HepG2 (cell line): Measurements from ENCODE around the gene PPP1R13B. TPM values are rescaled to one million over a fixed set of nuclear protein-coding genes. Genes with fewer than 3 reads are reported as not detected.

Source experiments
- ATAC-seq: fragments of 200-7000 bp; cut with Tn5 transposase; 3 replicates; pipeline ENCODE4 v1.9.1; 2020; ENCODE audit warnings: mild to moderate bottlenecking, moderate library complexity
- BruUV-seq: library from RNA; stranded (reverse); fragments of 400-500 nt; replicated peaks from 2 replicates; lab custom pipeline; 2021; lab: Mats Ljungman, UMichigan
- CTCF ChIA-PET: fragments of 300-600 bp; formaldehyde crosslinking; extraction: SDS; loops from one replicate; lab custom pipeline; 2021; ENCODE audit warnings: low total read pairs, inconsistent platforms, low intra/inter-chr PET ratio; lab: Yijun Ruan, JAX
- POLR2A ChIA-PET: fragments of 350-600 bp; sonication (Branson Sonifier 250); formaldehyde crosslinking; loops from one replicate; lab custom pipeline; 2020; ENCODE audit warnings: antibody characterized with exemption, inconsistent platforms; lab: Yijun Ruan, JAX
- DNase-seq: peaks from one replicate; pipeline ENCODE4 v3.0.0-alpha.2; 2015; ENCODE audit warnings: low spot score
- FAIRE-seq: peaks from 3 replicates; lab custom pipeline; 2011; peaks lifted over from hg19 to GRCh38; lab: Jason Lieb, UNC
- H2AFZ ChIP-seq: one replicate; pipeline ENCODE4 v1.6.1; 2011; ENCODE audit warnings: low read length, inconsistent platforms
- H3K27ac ChIP-seq: fragments of 300-600 bp; 3 replicates; pipeline ENCODE4 v1.8.0; 2011; ENCODE audit warnings: mixed run types, mild to moderate bottlenecking, mixed read lengths, low read length, inconsistent platforms; ENCODE audit not compliant: insufficient read depth; ENCODE audit errors: extremely low read length
- H3K27me3 ChIP-seq, 2 experiments: fragments of 200-600 bp in 1 of 2; 2 replicates in 1 of 2; 3 replicates in 1 of 2; pipeline versions ENCODE4 v1.6.0 to v1.8.0; 2011; ENCODE audit warnings: low read length in 2 of 2, mild to moderate bottlenecking in 2 of 2, moderate library complexity in 2 of 2, inconsistent platforms in 1 of 2; ENCODE audit not compliant: insufficient read depth in 2 of 2, control insufficient read depth in 1 of 2
- H3K36me3 ChIP-seq, 2 experiments: fragments of 200-600 bp in 1 of 2; replicated peaks in 1 of 2; 2 replicates in 1 of 2; 3 replicates in 1 of 2; pipeline versions ENCODE4 v1.5.1 to v1.8.0; 2011; ENCODE audit warnings: low read length in 2 of 2, inconsistent platforms in 1 of 2; ENCODE audit not compliant: insufficient read depth in 2 of 2, control insufficient read depth in 1 of 2
- H3K4me1 ChIP-seq: 2 replicates; pipeline ENCODE4 v1.5.1; 2012; ENCODE audit warnings: low read length, inconsistent platforms; ENCODE audit not compliant: insufficient read depth
- H3K4me2 ChIP-seq: 2 replicates; pipeline ENCODE4 v1.6.0; 2011; ENCODE audit warnings: low read depth, low read length, inconsistent platforms
- H3K4me3 ChIP-seq, 3 experiments: fragments of 200-600 bp in 1 of 3; sonication (generic), shearing (Covaris generic) in 1 of 3; replicated peaks in 1 of 3; 2 replicates each; pipeline ENCODE4 v1.5.1; 2011 to 2016; ENCODE audit warnings: low read length in 3 of 3, inconsistent platforms in 2 of 3, low read depth in 2 of 3, mild to moderate bottlenecking in 2 of 3, control low read depth in 1 of 3, mixed read lengths in 1 of 3; ENCODE audit not compliant: insufficient read depth in 1 of 3
- H3K79me2 ChIP-seq: one replicate; pipeline ENCODE4 v1.6.1; 2011; ENCODE audit warnings: low read length, inconsistent platforms; ENCODE audit not compliant: insufficient read depth
- H3K9ac ChIP-seq: 2 replicates; pipeline ENCODE4 v1.6.0; 2011; ENCODE audit warnings: mild to moderate bottlenecking, low read depth, low read length, inconsistent platforms; ENCODE audit not compliant: insufficient read depth
- H3K9me3 ChIP-seq: 2 replicates; pipeline ENCODE4 v1.5.1; 2012; ENCODE audit warnings: mild to moderate bottlenecking, low read length
- H4K20me1 ChIP-seq: 2 replicates; pipeline ENCODE4 v1.6.0; 2011; ENCODE audit warnings: inconsistent platforms, mild to moderate bottlenecking, low read length, moderate library complexity; ENCODE audit not compliant: insufficient read depth
- AGO2 ChIP-seq: fragments of 200-400 bp; formaldehyde crosslinking; optimal IDR thresholded peaks from 2 replicates; pipeline ENCODE3; 2017; ENCODE audit warnings: mild to moderate bottlenecking, low read depth, low read length, moderate library complexity
- HDAC2 ChIP-seq: sonication (generic); formaldehyde crosslinking; IDR thresholded peaks from 2 replicates; pipeline ENCODE4 v1.4.0; 2020; ENCODE audit warnings: missing genetic modification reagents
- HMGA1 ChIP-seq: sonication (generic); formaldehyde crosslinking; conservative IDR thresholded peaks from 2 replicates; pipeline ENCODE4 v1.4.0; 2020; ENCODE audit warnings: missing genetic modification reagents
- HOXD1 ChIP-seq: sonication (generic); formaldehyde crosslinking; IDR thresholded peaks from 2 replicates; pipeline ENCODE4 v1.5.0; 2020; ENCODE audit warnings: missing genetic modification reagents
- JUND ChIP-seq: sonication (generic); formaldehyde crosslinking; IDR thresholded peaks from 2 replicates; pipeline ENCODE4 v1.8.0; 2022; ENCODE audit warnings: mild to moderate bottlenecking, missing genetic modification reagents
- MXD3 ChIP-seq: IDR thresholded peaks from 2 replicates; pipeline ENCODE4 v1.6.1; 2016; ENCODE audit warnings: mild to moderate bottlenecking, missing biosample characterization, missing genetic modification reagents
- RBFOX2 ChIP-seq: fragments of 200-400 bp; formaldehyde crosslinking; IDR thresholded peaks from 2 replicates; pipeline ENCODE4 v1.6.1; 2017; ENCODE audit warnings: low read depth, mild to moderate bottlenecking, low read length
- RBM22 ChIP-seq: fragments of 200-400 bp; formaldehyde crosslinking; optimal IDR thresholded peaks from 2 replicates; pipeline ENCODE3; 2017; ENCODE audit warnings: mild to moderate bottlenecking, low read length, moderate library complexity
- RNF2 ChIP-seq: fragments of 450-650 bp; conservative IDR thresholded peaks from 2 replicates; pipeline ENCODE4 v1.6.1; 2016; ENCODE audit warnings: low read depth
- TBX3 ChIP-seq: fragments of 450-650 bp; IDR thresholded peaks from 2 replicates; pipeline ENCODE4 v1.6.1; 2017; ENCODE audit warnings: antibody characterized with exemption, mild to moderate bottlenecking, inconsistent platforms, borderline replicate concordance
- ZNF142 ChIP-seq: sonication (generic); formaldehyde crosslinking; IDR thresholded peaks from 2 replicates; pipeline ENCODE4 v1.4.0; 2020; ENCODE audit warnings: missing genetic modification reagents
- ZNF430 ChIP-seq: sonication (generic); formaldehyde crosslinking; IDR thresholded peaks from 2 replicates; pipeline ENCODE4 v1.9.0; 2021; ENCODE audit warnings: mild to moderate bottlenecking, missing genetic modification reagents
- WGBS: methylation state at CpG from one replicate; pipeline ENCODE4 v1.1.6; 2017; ENCODE audit warnings: low lambda C conversion rate; 5-methylcytosine and 5-hydroxymethylcytosine counted together
- in situ Hi-C: cut with HindIII; loops from 2 replicates; pipeline ENCODE4 v1.10.0; 2017; ENCODE audit warnings: low pct_unique_long_range_greater_than_20kb; ENCODE audit not compliant: extremely low pct_ligation_motif_present
- intact Hi-C: fragments of 100-400 bp; cut with micrococcal nuclease; formaldehyde crosslinking; loops from one replicate; pipeline ENCODE4 v1.10.0; 2022; ENCODE audit not compliant: unreplicated experiment
- polyA plus RNA-seq, 8 experiments: library from polyadenylated mRNA; depleted of rRNA in 3 of 8; stranded (reverse) in 7 of 8; unstranded in 1 of 8; fragments of >200 nt; fragmentation: Illumina TruSeq in 4 of 8; extraction: Trizol in 4 of 8; gene quantifications; 2 replicates each; pipeline versions ENCODE4 v1.2.1 to v1.2.3, GENCODE V29; 2011 to 2016; ENCODE audit warnings: low read depth in 4 of 8, missing spikeins in 1 of 8, mixed read lengths in 1 of 8; ENCODE audit not compliant: insufficient read depth in 1 of 8
- total RNA-seq, 5 experiments: library from RNA; depleted of rRNA; stranded (reverse); fragments of >200 nt; fragmentation: Illumina TruSeq; extraction: Trizol; gene quantifications; 2 replicates each; pipeline ENCODE4 v1.2.3, GENCODE V29; 2016; ENCODE audit warnings: low read depth in 1 of 5
- TF ChIP-seq, protein P1 (sequence below): IDR thresholded peaks from 2 replicates; pipeline ENCODE4 v1.6.1; 2016; ENCODE audit warnings: missing compliant biosample characterization, missing genetic modification reagents, borderline replicate concordance
- TF ChIP-seq, protein P2 (sequence below): sonication (generic); formaldehyde crosslinking; IDR thresholded peaks from 2 replicates; pipeline ENCODE4 v1.9.0; 2022; ENCODE audit warnings: low read depth, missing genetic modification reagents
- TF ChIP-seq, protein P3 (sequence below): sonication (generic); formaldehyde crosslinking; IDR thresholded peaks from 2 replicates; pipeline ENCODE4 v1.8.1; 2023; ENCODE audit warnings: mild to moderate bottlenecking, missing genetic modification reagents, borderline replicate concordance

Gene PPP1R13B
- total and polyA plus RNA-seq, 2 of the 13 experiments (the other 11 are each of a cell fraction or from before 2014, with no cell fraction given) = 4.6 to 9.4 TPM

GRCh38 chr14:103730490-103731035, 116.8 kb downstream of the PPP1R13B start:
- Histone ChIP-seq H2AFZ (no peak overlapping the region), H3K4me1 (no peaks in the 10 kb centered on the region), H4K20me1 (no peaks in the 10 kb centered on the region), H3K4me2 (no peak overlapping the region), H3K9me3 (no peaks in the 10 kb centered on the region), H3K9ac (no peak overlapping the region), H3K27ac (no peak overlapping the region), H3K27me3 (no peaks in the 10 kb centered on the region), H3K36me3 (peaks cover 21 to 60% of the 10 kb centered on the region in 2 experiments), H3K79me2 (peaks cover 8% of the 10 kb centered on the region), H3K4me3 (no peak overlapping the region)
- FAIRE-seq (no peak), DNase-seq (no peak), ATAC-seq (peak; percentile 46)
- CTCF ChIA-PET = no interaction called here
- TF ChIP-seq, protein P1, sequence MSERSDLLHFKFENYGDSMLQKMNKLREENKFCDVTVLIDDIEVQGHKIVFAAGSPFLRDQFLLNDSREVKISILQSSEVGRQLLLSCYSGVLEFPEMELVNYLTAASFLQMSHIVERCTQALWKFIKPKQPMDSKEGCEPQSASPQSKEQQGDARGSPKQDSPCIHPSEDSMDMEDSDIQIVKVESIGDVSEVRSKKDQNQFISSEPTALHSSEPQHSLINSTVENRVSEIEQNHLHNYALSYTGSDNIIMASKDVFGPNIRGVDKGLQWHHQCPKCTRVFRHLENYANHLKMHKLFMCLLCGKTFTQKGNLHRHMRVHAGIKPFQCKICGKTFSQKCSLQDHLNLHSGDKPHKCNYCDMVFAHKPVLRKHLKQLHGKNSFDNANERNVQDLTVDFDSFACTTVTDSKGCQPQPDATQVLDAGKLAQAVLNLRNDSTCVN (CRISPR knock-in tag) = no peak
- TF ChIP-seq HMGA1 (CRISPR knock-in tag) (no peak), HDAC2 (CRISPR knock-in tag) (no peak), JUND (no peak), MXD3 (CRISPR knock-in tag) (no peak), TBX3 (no peak), AGO2 (peak; percentile 74), RBM22 (peak; percentile 53), RBFOX2 (no peak), ZNF430 (CRISPR knock-in tag) (no peak), HOXD1 (no peak), RNF2 (no peak), ZNF142 (CRISPR knock-in tag) (no peak)
- TF ChIP-seq, protein P2, sequence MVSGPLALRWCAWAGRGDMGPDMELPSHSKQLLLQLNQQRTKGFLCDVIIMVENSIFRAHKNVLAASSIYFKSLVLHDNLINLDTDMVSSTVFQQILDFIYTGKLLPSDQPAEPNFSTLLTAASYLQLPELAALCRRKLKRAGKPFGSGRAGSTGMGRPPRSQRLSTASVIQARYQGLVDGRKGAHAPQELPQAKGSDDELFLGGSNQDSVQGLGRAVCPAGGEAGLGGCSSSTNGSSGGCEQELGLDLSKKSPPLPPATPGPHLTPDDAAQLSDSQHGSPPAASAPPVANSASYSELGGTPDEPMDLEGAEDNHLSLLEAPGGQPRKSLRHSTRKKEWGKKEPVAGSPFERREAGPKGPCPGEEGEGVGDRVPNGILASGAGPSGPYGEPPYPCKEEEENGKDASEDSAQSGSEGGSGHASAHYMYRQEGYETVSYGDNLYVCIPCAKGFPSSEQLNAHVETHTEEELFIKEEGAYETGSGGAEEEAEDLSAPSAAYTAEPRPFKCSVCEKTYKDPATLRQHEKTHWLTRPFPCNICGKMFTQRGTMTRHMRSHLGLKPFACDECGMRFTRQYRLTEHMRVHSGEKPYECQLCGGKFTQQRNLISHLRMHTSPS (CRISPR knock-in tag) = no peak
- TF ChIP-seq, protein P3, sequence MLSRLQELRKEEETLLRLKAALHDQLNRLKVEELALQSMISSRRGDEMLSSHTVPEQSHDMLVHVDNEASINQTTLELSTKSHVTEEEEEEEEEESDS (CRISPR knock-in tag) = no peak
- no TSS peak for BruUV-seq
- POLR2A ChIA-PET = no interaction called here
- in situ Hi-C loops (no loop called here), intact Hi-C loops (no loop called here)
- WGBS = 98% methylated on average over 8 of the region's 15 CpGs
